GM20431 (cell line): ENCODE results near the gene SCUBE1.

Experiments
- in situ Hi-C: fragments of 300-500 bp; cut with MseI, MboI; formaldehyde crosslinking; loops from one replicate; pipeline ENCODE4 v1.15.0; 2020; ENCODE audit warnings: low sequenced_read_pairs; ENCODE audit not compliant: unreplicated experiment

Gene SCUBE1

DNA sequence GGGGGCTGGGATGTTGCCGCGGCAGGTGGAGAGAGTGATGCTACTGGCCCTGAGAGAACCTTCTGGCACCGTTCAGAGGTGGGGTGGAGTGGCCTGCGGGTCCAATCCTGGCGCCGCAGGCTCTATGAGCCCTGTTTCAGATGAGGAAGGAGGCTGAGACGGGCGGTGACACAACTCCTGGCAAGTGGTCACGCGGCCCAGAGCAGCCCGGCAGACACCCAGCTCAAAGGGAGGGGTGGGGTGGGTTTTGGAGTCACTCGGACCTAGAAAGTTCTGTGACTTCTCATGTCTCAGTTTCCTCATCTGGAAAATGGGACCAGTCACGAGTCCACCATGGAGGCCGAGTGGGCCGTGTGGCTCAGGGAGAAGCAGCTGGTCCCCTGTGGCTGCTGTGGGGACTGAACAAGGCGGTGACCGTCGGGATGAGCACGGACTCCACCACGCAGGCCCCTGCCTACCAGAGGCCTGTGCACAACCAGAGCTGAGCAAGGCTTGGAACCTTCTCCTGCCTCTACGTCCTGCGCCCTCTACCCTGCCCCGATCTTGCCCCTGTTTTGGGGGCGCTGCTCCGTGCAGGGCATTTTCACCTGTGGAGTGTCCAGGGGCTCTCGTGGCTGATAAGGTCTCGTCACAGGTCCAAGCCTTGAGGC, 188.2 kb downstream of the SCUBE1 start:
- in situ Hi-C loops: no loop called here

DNA sequence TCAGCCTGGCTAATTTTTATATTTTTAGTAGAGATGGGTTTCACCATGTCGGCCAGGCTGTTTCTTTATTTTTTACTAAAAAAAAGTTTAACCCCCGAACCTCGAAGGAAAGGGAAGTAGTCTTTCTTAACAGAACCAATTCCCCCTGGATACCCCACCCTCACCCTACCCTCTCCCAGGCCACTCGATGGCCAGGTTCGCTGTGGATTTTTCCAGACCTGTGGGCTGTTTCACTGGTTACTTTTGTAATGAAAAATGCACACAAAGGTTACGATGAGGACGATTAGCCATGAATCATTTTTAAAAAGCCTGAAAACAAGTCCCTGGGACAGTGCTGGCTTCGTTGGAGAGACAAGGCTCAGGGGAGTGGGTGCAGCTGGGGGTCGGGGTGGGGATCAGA, 189.3 kb downstream of the SCUBE1 start:
- in situ Hi-C loops: no loop called here

DNA sequence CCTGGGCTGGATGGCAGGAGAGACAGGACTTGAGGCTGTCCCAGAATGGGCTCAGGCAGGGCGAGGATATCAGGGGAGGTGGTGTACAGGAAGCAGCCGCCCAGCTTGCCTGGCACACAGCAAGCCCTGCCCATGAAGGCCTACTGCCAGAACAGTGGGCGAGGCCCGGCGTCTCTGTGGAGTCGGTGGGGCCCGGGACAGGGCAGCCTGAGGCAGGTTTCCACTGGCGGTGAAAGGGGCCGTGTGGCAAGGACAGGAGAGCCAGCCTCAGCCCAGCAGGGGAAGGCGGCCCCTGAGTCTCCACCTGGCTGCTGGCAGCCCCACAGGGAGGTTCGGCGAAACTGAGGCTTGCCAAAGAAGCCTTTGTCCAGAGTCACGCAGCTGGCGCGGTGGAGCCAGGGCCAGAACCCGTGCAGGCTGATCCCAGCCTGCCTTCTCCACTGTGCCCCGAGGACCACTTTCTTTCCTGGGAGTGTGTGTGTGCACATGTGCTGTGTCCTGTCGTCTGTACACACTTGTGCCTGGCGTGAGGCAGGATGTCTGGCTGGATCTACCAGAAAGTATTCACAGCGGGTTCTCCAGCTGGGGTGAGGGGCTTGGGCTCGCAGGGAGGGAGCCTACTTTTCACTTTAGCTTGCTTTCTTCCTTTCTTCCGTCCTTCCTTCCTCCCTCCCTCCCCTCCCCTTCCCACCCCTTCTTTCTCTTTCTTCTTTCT, 190.7 kb downstream of the SCUBE1 start:
- in situ Hi-C loops: no loop called here

DNA sequence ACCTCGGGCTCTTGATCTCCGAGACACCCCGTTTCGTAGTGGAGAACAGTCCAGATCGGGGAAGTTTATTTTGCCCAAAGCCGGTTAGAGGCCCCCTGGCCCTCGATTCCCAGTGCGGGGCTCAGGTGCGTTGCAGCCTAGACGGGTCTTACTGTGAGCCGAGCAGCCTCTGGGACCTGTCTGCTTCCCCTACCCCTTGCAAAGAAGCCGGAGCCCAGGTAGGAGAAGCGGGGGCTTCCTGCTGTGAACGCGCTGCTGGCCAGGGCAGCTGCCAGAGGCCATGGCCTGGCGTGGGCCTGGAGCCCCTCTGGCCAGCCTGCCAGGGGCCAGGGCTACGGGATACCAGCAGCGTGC, 191.2 kb downstream of the SCUBE1 start:
- in situ Hi-C loops: no loop called here

DNA sequence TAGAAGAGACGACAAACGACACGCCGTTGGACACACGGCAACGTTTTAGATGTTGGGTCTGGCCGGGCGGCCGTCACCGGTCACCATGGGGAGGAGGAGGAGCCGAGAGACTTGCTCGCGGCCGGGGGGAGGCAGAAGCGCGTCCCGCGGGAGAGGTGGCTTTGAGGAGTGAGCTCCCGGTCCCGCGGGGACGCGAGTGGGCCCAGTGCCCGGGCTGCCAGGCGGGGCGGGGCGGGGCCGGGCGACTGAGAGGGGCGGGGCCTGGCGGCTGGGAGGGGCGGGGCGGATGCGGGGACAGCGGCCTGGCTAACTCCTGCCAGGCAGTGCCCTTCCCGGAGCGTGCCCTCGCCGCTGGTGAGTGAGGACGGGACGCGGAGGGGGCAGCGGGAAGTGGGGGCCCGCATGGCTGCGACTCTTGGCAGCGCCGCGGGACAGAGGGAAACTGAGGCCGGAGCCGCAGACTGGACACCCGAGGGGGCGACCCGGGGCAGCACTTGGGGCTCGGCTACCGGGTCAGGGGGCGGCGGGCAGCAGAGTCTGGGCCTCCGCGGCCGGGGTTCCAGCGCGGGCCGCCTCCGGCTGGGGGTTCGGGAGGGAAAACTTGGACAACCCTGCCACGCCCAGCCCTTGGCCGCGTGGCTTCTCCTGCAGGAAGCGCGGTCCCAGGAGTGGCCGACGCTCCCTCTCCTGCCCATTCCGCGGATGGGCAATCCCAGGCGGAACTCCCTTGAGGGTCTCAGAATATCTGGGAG, 191.7 kb downstream of the SCUBE1 start, which contains the start of gene TSPO:
Gene TSPO, plus strand, starts transcription at position 309 of the 752 bp plus-strand sequence. CDS start 7,680 bp downstream, outside the sequence.
- in situ Hi-C loops: no loop called here

DNA sequence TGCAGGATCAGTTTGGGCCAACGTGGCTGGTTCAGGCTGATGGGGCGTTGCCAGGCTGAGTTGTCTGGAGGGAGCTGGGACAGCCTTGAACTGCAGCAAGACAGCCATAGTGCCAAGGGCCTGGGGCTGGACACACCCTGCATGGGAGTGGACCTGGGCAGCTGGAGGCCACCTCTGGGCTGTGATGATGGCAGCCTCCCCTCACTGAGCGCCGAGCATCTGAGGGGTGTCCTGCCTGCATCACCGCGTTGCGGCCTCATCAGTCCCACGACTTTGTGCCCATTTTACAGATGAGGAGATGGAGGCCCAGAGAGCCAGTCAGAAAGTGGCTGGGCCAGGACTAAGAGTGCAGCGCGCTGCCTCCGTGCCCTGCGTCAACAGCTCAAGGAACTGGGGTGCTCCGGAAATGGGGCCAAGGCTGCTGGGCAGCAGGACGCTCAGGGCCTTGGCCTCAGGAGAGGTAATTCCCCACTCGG, 192.4 kb downstream of the SCUBE1 start:
- in situ Hi-C loops: no loop called here

DNA sequence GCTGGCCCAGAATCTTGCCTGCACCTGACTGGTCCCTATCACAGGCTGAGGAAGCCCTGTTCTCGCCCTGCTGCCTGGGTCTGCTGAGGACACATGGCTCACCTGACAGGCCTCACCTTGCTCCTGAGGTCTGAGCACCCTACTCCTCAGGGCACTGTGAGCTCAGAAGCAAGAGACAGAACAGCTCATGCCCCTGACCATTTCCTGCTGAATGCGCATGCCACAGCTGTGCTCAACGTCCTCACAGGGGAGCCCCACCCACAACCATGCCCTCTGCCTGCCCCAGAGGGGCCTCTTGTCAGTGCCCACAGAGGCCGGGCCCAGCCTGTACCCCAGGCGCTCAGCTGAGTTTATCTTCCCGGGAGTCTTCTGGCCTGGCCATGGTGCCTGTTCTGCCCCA, 194.6 kb downstream of the SCUBE1 start:
- in situ Hi-C loops: no loop called here

DNA sequence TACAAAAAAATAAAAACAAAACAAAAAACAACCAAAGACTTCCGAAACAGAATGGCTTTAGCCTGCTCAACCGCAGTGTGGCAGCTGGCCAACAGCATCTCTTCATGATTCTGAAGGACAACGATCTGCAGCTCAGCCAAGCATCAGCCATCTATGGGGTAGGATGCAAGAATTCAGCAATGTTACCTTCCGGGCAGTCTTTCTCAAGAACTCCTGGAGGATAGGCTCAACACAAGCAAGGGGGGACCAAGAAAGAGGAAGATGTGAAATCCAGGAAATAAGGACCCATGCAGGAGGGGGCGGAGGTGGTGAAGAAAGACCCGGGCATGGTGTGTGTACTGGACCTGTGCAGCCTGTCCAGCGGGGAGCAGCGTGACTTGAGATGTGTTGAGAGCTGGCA, 195.4 kb downstream of the SCUBE1 start:
- in situ Hi-C loops: no loop called here
